Head of caudate nucleus (tissue), 42 donors: ENCODE results near the gene SLC12A7.
"Not testable (repeated sequence)": the region's sequence is repeated elsewhere in the genome, so short reads cannot be mapped to it uniquely, and the experiment has no call there.

Experiments
- DNase-seq, 42 donors: peaks; one replicate each; pipeline versions ENCODE4 v3.0.0 to v3.0.0-alpha.2; 2020 to 2021; ENCODE audit warnings: mixed read lengths in 7 of 42
- intact Hi-C: fragments of 100-400 bp; cut with DNase I; formaldehyde crosslinking; loops from one replicate; pipeline ENCODE4 v1.15.0; 2022

SLC12A7 gene

DNA sequence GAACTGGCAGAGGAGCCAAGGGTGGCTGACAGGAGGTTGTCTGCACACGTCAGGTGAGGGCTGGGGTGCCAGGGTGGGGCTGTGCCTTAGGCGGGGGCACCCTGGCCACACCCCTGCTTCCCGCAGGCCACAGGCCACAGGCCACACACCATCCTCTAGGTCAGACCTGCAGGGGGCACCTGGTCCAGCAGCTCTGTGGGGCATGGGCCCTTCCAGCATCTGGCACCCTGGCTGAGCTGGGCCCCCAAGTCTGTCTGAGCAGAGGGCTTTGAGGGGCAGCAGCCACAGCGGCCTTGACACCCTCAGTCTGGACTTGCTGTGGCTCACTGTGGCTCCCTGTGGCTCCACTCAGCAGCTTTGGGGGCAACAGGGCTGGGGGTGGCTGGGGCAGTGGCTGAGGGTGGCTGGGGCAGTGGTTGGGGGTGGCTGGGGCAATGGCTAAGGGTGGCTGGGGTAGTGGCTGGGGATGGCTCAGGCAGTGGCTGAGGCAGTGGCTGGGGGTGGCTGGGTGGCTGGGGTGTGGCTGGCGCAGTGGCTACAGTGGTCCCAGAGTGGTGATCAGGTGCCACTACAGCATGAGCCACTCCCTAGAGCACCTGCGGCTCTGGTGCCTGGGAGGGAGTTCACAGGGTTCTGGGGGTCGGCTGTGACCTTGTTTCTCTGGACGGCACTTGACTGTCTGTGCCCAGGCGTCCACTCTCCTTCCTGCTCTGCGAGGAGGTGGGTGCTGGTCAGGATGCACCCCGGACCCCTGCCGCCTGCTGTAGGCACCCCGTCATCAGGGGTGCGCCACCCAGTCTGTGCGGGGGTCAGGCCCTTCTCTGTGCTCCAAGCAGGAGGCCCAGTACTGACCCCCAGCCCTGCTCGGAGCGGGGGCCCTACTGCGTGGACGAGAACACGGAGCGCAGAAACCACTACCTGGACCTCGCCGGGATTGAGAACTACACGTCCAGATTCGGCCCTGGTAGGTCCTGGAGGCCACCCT, 76.2 kb downstream of the SLC12A7 start:
- DNase-seq: peak in 5 of 42 donors; percentile 1 to 29 (median 3)
- intact Hi-C loops: no loop called here

DNA sequence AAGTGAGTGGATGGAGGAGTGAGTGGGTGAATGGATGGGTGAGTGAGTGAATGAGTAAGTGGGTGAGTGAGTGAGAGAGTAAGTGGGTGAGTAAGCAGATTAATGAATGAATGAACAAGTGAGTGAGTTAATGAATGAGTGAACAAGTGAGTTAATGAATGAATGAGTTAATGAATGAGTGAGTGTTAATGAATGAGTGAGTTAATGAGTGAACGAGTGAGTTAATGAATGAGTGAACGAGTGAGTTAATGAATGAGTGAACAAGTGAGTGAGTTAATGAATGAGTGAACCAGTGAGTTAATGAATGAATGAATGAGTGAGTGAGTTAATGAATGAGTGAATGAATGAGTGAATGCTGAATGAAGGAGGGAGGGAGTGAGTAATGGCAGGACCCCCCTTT, 76.9 kb downstream of the SLC12A7 start:
- no peak for DNase-seq
- intact Hi-C loops: no loop called here

DNA sequence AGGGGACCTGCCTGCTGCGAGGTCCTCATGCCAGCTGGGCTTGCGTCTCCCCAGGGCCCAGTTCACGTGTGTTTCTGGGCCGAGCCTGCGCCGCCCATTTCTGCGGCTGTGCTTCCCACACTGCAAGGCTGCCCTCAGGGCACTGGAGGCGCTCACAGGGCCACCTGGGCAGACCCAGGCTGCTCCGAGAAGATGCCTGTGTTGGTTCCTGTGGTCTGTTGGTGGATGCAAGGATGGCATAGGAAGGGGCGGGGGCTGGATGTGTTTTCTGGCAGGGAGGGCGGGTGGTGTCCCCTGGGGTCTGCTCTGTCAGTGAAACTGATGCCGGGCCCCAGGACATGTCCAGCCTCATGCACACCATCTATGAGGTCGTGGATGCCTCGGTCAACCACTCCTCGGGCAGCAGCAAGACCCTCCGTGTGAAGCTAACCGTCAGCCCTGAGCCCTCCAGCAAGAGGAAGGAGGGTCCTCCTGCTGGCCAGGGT, 77.4 kb downstream of the SLC12A7 start:
- DNase-seq: peak in 2 of 42 donors; percentile 0 to 1
- intact Hi-C loops: no loop called here

DNA sequence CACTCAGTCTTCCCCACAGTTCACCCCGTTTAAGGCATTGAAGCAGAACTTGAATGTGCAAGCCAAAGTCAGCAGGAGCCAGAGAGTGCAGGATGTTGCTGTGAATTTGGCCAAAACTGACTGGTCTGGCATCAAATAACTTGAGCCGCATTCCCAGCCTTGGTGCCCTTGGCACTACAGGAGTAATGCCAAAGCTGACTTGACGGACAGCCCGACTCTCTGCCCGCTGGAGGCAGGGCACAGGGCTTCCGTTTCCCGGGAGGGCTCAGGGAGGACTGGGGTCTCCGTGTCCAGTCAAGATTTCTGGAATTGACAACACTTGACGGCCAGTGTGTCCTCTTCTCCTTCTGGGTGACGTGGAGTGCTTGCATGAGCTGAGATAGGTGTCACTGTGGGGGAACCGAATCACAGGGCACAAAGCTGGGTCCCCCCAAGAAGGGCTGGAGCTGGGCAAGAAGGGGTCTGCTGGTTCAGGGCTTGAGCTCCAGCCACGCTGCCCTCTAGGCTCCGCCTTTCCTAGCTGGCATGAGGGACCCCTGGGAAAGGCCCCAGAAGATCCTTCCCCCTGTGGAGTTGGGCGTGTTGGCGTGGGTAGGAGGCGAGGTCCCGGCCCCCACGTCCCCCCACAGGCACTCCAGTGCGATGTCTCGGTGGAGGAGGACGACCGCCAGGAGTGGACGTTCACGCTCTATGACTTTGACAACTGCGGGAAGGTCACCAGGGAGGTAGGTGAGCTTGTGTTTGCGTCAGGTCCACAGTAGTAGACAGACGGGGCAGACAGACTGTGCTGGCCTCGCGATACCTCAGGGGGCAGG, 78.0 kb downstream of the SLC12A7 start:
- intact Hi-C loops: no loop called here
- DNase-seq: peak in 5 of 42 donors; percentile 2 to 29 (median 8)

DNA sequence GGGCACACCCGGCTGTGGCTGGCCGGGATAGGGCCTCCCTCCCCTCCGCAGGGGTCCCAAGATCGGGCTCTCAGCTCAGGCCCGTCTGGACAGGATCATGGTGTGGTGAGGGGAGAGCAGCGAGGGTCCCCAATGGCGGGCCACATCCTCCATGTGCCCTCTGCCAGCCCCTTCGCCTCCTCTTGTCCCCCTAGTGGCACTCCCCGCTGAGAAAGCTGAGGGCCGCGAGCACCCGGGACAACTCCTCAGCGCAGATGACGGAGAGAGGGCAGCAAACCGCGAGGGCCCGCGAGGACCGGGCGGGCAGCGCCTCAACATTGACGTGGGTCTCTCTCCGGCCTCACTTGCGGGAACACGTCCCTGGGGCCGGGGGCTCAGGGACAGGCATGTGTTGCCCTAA, 78.7 kb downstream of the SLC12A7 start:
- intact Hi-C loops: no loop called here

DNA sequence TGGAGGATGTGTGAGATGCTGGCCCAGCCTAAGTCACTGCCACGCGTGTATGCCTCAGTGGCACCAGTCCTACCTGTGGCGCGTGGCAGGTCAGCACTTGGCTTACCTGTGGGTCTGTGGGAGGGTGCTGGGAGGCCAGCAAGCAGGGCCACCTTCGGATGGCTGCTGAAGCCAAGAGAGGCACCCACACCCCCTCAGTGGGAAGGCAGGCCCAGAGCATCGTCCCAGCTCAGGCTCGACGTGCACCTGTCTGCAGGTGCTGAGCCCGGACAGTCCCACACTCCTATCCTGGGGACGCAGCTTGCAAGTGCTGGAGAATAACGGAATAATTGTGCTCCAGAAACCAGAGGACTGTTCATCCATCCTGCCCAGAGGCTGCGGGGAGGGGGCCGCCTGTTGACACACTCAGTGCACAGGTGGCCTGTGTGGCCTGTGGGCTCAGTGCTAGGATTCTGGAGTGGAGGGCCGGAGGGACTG, 79.3 kb downstream of the SLC12A7 start:
- intact Hi-C loops: no loop called here
- peak in 2 of 42 donors; percentile 3 to 11 for DNase-seq

More for the DNA sequence above, 78.7 kb downstream of the SLC12A7 start:
- DNase-seq: peak in 4 of 42 donors; percentile 0 to 21 (median 10)

DNA sequence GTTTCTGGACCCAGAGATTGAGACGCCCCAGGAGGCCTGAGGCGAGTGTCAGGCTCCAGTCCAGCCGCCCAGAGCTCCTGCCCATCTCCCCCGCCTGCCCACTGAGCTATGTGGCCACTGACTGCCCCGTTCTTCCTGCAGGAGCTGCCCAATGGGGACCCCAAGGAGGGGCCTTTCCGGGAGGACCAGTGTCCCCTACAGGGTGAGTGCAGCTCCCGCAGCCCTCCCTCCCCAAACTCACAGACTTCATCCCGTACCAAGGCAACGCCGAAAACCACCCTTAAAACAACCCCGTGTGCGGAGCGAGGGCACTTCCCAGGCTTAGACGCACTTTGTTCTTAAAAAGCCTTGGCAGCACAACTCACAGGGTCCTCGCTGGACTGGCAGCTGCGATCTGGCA, 79.9 kb downstream of the SLC12A7 start:
- DNase-seq: peak in 4 of 42 donors; percentile 0 to 23 (median 2)

DNA sequence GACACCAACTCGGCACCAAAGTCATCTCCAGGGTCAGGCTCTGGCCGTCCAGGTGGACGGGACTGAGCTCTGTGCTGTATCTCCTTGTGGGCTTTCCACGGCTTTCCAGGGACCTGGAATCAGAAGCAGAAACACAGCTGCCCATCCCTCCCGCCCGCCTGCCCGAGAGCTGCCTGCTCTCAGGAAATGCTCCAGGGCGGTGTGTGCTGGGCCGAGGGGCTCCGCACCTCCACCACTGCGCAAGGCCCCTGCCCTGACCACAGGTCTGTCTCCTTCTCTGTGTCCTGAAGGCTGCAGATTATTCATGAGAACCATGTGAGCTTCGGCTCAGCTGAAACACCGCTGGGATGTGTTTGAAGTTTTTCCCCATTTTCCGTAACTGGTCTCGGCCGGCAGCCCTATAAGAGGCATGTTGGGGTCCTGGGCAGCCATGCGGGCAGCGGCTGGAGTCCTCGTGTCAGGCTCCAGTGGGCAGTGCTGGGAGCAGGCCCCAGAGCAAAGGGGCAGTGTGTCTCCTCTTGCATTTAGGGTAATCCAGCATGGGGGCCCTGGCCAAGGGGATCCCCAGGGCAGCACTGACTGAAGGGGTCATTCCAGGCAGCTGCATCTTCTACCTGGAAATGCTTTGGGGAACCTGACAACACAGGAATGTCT, 80.4 kb downstream of the SLC12A7 start:
- intact Hi-C loops: no loop called here
- peak in 4 of 42 donors; percentile 1 to 28 (median 8) for DNase-seq

More for the DNA sequence above, 79.9 kb downstream of the SLC12A7 start:
- intact Hi-C loops: no loop called here

DNA sequence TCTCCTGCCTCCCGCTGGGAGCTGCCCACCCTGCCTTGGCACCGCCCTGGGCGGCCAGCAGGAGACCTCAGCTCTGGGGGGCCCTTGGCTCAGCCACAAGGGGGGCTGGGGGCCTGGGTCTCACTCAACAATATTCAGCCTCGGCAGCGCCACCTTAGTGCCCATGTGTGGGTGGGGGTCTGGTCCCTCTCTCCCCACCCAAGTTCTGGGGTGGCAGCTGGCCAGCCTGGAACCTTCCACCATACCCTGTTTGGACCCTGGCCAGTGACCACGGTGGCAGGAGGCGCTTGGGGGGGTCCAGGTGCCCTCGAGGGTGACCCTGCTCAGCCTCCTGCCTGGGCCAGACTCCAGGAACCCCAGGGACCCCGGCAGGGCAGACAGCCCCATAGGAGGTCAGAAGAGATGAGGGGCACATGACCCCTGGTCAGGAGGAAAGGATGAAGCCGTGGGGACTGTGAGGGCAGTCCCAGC, 81.0 kb downstream of the SLC12A7 start:
- DNase-seq: peak in 2 of 42 donors; percentile 1 to 2
- intact Hi-C loops: no loop called here

DNA sequence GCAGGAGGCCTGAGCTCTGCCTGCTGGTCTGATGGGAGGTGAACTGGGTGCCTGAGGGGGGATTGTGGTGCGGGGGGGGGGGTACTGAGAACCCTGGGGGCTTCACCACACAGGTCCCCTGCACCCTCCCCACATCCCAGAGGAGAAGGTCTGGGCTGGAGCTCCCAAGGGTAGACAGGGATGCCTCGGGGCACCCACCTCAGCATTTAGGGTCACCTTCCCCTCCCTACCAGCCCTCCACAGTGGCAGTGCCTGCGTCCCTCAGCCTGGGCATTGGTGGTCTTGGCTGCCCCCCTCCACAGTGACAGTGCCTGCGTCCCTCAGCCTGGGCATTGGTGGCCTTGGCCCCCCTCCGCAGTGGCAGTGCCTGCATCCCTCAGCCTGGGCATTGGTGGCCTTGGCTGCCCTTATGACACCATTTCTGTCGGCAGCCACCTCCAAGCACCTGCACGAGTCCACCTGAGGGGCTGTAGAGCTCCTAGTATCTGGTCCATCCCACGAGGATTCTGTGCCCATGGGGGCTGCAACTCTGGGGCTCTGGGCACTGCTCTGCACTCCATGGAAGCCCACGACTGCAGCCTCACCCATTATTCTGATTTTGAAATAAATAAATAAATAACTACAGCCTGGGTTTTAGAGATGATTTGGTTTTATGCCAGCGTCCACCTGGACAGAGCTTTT, 81.8 kb downstream of the SLC12A7 start:
- intact Hi-C loops: no loop called here
- peak in 3 of 42 donors; percentile 1 to 19 (median 7) for DNase-seq

DNA sequence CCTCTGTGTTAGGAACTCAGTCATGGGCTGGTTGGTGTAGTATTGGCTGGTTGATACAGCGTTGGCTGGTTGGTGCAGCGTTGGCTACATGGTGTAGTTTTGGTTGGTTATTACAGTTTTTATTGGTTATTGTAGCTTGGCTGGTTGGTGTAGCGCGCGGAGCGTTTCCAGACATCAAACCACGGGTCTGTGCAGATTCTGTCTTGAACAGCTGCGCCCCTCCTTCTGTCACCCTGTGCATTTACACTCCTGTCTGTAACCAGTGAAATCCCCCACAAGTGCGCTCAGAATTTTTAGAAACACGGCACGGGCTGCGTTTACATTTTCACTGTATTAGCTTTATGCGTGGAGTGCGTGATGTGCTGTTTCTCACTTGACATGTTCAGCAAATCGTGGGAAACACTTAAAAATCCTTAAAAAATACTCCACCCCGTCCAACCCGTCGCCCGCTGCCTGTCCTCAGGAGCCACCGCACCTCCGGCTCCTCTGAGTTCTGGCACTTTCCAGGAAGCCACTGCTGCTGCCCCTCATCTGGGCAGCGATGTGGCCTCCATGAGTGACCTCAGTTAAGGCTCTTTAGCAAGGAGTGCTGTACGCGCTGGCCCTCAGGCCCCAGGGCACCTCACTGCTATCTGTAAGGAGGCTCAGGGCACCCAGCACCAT, 82.5 kb downstream of the SLC12A7 start:
- intact Hi-C loops: no loop called here
- peak in 3 of 42 donors; percentile 1 to 23 (median 2) for DNase-seq

DNA sequence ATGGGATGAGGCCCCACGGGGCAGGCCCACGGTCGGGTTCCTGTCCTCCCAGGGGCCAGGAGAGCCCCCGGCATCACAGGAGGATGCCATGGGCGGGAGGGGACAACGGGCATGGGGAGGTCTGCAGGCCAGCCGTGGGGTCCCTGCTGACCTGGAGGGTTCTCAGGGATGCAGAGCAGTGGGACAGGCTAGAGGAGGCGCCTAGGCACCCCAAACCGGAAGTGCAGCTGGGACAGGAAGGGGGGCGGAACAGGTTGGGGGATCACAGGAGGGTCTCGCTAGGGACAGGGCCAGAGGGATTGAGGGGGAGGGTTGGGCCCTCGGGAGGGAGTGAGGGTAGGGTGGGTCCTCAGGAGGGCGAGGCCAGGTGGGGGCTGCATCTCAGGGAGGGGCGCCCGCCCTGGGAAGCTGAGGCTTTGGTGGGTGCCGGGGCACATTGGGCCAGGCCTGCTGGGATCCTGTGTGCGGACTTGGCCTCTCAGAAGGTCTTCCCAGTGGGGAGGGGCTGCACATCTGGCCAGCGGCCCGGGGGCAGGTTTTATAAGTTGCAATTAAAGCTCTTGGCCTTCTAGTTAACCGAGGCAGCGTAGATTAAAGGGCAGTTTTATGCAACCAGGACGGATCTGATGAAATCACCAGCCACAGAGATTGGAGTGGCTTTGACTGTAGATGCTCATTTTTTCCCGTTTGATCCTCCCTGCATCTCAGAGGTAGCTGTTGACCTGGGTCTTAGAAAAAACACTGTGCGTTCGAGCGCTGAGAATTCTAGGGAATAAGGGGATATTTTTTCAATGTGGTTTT, 83.2 kb downstream of the SLC12A7 start:
- intact Hi-C loops: no loop called here
- peak in 3 of 42 donors; percentile 0 to 7 (median 2) for DNase-seq

DNA sequence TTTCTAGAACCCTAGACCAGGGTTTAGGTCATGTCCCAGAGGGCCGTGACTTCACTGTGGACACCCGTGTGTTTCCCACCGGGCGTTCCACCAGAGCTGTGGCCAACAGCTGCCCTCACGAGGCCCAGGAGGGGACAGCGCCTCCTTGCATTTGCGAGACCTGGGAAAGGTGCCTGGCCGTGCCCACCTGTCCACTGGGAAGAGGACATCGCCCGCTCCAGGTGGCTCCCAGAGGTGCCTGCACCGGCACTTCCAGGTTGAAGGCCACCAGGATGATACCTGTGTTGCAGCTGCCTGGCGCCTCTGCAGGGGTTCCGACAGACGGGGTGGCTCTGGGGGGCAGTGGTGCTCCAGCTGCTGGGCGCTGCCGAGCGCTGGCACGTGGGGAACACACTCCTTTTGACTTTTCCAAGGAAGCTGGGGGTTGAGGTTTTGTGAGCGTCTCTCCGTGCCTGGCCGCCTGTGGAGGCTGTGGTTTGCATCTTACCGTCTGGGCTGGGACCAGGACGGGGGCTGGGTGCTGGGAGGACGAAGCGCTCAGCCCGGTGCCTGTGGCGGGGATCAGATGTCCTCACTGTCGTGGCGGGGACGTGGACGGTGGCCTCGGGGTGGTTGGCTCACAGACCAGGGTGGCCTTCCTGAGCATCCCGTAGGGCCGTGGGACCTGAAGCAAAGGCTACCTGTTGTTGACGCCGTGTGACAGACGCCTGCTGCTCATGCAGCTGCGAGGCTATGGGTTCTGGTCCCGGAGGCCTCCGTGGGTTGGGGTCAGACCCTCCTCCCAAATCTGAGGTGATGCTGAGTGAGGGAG, 84.0 kb downstream of the SLC12A7 start:
- DNase-seq: peak in 4 of 42 donors; percentile 3 to 26 (median 8)

DNA sequence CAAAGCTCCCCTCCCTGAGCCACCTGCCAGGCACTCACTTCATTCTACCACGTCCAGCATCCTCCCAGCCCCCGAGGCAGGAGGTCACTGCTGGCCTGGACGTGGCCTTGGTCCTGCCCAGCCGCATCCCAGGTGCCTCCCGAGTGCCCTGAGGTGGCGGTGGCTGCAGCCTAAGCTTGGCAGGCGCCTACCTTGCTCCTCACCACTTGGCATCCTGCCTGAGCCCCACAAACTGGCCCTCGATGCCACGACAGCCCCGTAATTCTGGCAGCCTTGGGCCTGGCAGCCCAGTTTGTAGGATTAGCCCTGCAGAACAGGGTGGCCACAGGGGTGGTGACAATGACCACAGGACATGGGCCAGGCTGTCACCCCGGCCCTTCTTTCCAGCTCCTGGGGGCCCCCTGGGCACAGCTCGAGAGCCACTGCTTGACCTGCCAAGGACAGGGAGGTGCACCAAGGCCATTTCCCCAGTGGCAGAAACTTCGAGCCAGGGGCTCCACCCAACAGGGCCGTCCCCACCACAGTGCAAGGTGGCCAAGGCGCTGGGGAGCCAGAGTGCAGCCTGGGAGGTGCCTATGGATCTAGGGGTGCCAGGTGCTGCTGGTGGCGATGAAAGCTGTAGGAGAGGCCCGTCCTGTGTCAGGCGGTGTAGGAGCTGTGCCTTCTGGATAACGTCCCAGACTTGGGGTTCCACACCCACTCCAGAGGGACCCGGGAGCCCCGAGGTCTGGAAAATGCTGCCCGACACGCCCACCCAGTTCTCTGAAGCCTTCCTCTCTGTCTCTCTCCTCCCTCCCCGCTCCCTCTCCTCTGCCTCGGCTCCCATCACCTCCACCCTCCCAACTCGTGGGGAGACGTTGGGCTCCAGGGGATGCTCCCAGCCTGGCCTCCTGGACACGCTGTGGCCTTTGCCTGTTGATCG, 84.9 kb downstream of the SLC12A7 start:
- peak in 3 of 42 donors; percentile 0 to 11 (median 2) for DNase-seq
- intact Hi-C loops: no loop called here

More for the DNA sequence above, 84.0 kb downstream of the SLC12A7 start:
- intact Hi-C loops: no loop called here

DNA sequence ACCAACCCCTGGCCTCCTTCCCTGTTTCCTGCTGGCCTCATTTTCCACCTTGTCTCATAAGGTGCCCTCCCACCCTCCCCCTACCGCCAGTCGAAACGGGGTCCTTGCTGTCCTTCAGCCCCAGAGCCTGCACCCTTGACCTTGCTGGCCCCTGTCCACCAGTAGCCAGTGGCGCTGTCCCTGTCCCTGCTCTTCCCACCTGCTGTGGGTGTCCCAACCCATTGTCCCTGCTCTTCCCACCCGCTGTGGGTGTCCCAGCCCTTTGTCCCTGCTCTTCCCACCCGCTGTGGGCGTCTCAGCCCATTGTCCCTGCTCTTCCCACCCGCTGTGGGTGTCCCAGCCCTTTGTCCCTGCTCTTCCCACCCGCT, 89.9 kb downstream of the SLC12A7 start:
- intact Hi-C loops: not testable (repeated sequence)
- peak in 1 of 42 donors; percentile 2 for DNase-seq
